ENCODE data around the gene FAF1. TPM values are rescaled to one million over a fixed set of nuclear protein-coding genes. Genes with fewer than 3 reads are reported as not detected.

Gene FAF1
- total RNA-seq, 1 experiment from 2014 or later = 78.7 TPM

- BruUV-seq (replicated peaks) = no TSS peak
- Histone ChIP-seq H3K36me3 (ENCODE audit: control insufficient read depth, insufficient read depth, low read length) (no peaks in the 10 kb centered on the region), H3K27me3 (replicated peaks; ENCODE audit: control insufficient read depth, insufficient read depth, low read length) (no peaks in the 10 kb centered on the region), H3K4me1 (no peaks in the 10 kb centered on the region), H3K4me3 (ENCODE audit: low read depth, low read length) (no peak overlapping the region), H3K9me3 (no peaks in the 10 kb centered on the region)
- H3K27ac Mint-ChIP-seq (ENCODE audit: unreplicated experiment) = no peak overlapping the region
- TF ChIP-seq CTCF (IDR thresholded peaks at IDR 0.05; ENCODE audit: insufficient read depth in 1 of 2, low read depth in 1 of 2, low read length in 1 of 2, severe bottlenecking in 1 of 2, unreplicated experiment in 1 of 2) = no peak
- CTCF ChIA-PET = no interaction called here
- intact Hi-C loops (cut with micrococcal nuclease; ENCODE audit: unreplicated experiment) = no loop called here
- H3K4me3 Mint-ChIP-seq (ENCODE audit: unreplicated experiment) = no peak overlapping the region
- peaks cover 6% of the 10 kb centered on the region for H3K36me3 Mint-ChIP-seq (ENCODE audit: insufficient read depth, unreplicated experiment)
- no peaks in the 10 kb centered on the region for H3K9me3 Mint-ChIP-seq (ENCODE audit: unreplicated experiment)
- no peaks in the 10 kb centered on the region for H3K4me1 Mint-ChIP-seq (ENCODE audit: low read depth, unreplicated experiment)
- no peaks in the 10 kb centered on the region for H3K27me3 Mint-ChIP-seq (ENCODE audit: insufficient read depth, unreplicated experiment)
- POLR2A ChIA-PET = no interaction called here
- no peak for DNase-seq
Observed at GRCh38 chr1:50852889-50853288, 107.2 kb downstream of the FAF1 start.

- H3K27ac Mint-ChIP-seq (ENCODE audit: unreplicated experiment) = no peak overlapping the region
- POLR2A ChIA-PET = no interaction called here
- peaks cover 9% of the 10 kb centered on the region for H3K9me3 Mint-ChIP-seq (ENCODE audit: unreplicated experiment)
- BruUV-seq (replicated peaks) = no TSS peak
- no peak overlapping the region for H3K4me3 ChIP-seq (ENCODE audit: low read depth, low read length)
- H3K4me1 ChIP-seq = no peaks in the 10 kb centered on the region
- no peaks in the 10 kb centered on the region for H3K36me3 ChIP-seq (ENCODE audit: control insufficient read depth, insufficient read depth, low read length)
- TF ChIP-seq CTCF (IDR thresholded peaks at IDR 0.05; ENCODE audit: insufficient read depth in 1 of 2, low read depth in 1 of 2, low read length in 1 of 2, severe bottlenecking in 1 of 2, unreplicated experiment in 1 of 2) = no peak
- H3K4me1 Mint-ChIP-seq (ENCODE audit: low read depth, unreplicated experiment) = no peaks in the 10 kb centered on the region
- intact Hi-C loops (cut with micrococcal nuclease; ENCODE audit: unreplicated experiment) = no loop called here
- no peaks in the 10 kb centered on the region for H3K27me3 ChIP-seq (replicated peaks; ENCODE audit: control insufficient read depth, insufficient read depth, low read length)
- H3K4me3 Mint-ChIP-seq (ENCODE audit: unreplicated experiment) = no peak overlapping the region
- CTCF ChIA-PET = no interaction called here
- DNase-seq = no peak
- no peaks in the 10 kb centered on the region for H3K27me3 Mint-ChIP-seq (ENCODE audit: insufficient read depth, unreplicated experiment)
- no peaks in the 10 kb centered on the region for H3K9me3 ChIP-seq
- H3K36me3 Mint-ChIP-seq (ENCODE audit: insufficient read depth, unreplicated experiment) = peaks cover 6% of the 10 kb centered on the region
Observed at GRCh38 chr1:50851466-50851865, 108.6 kb downstream of the FAF1 start.

GRCh38 chr1:50851034-50851433 is 109.0 kb downstream of the FAF1 start:
- TF ChIP-seq CTCF (IDR thresholded peaks at IDR 0.05; ENCODE audit: insufficient read depth in 1 of 2, low read depth in 1 of 2, low read length in 1 of 2, severe bottlenecking in 1 of 2, unreplicated experiment in 1 of 2) = no peak
- intact Hi-C loops (cut with micrococcal nuclease; ENCODE audit: unreplicated experiment) = no loop called here
- DNase-seq = no peak
- H3K9me3 ChIP-seq = no peaks in the 10 kb centered on the region
- H3K36me3 Mint-ChIP-seq (ENCODE audit: insufficient read depth, unreplicated experiment) = peaks cover 6% of the 10 kb centered on the region
- H3K4me3 Mint-ChIP-seq (ENCODE audit: unreplicated experiment) = no peak overlapping the region
- H3K27me3 Mint-ChIP-seq (ENCODE audit: insufficient read depth, unreplicated experiment) = no peaks in the 10 kb centered on the region
- ChIA-PET CTCF (no interaction called here), POLR2A (no interaction called here)
- H3K4me1 ChIP-seq = no peaks in the 10 kb centered on the region
- no peaks in the 10 kb centered on the region for H3K27me3 ChIP-seq (replicated peaks; ENCODE audit: control insufficient read depth, insufficient read depth, low read length)
- H3K4me1 Mint-ChIP-seq (ENCODE audit: low read depth, unreplicated experiment) = no peaks in the 10 kb centered on the region
- peaks cover 9% of the 10 kb centered on the region for H3K9me3 Mint-ChIP-seq (ENCODE audit: unreplicated experiment)
- H3K27ac Mint-ChIP-seq (ENCODE audit: unreplicated experiment) = no peak overlapping the region
- no peak overlapping the region for H3K4me3 ChIP-seq (ENCODE audit: low read depth, low read length)
- no TSS peak for BruUV-seq (replicated peaks)
- H3K36me3 ChIP-seq (ENCODE audit: control insufficient read depth, insufficient read depth, low read length) = no peaks in the 10 kb centered on the region
